ENCODE results near the gene C19orf73.
"Not testable (repeated sequence)": the region's sequence is repeated elsewhere in the genome, so short reads cannot be mapped to it uniquely, and the experiment has no call there.

The C19orf73 gene

GRCh38 chr19:49085868-49086232, 33.1 kb downstream of the C19orf73 start:
- no peak for DNase-seq (ENCODE audit: low spot score)
- in situ Hi-C loops (cut with MboI; ENCODE audit: low pct_unique_long_range_greater_than_20kb, low sequenced_read_pairs, unreplicated experiment): no loop called here
- TF ChIP-seq CTCF (IDR thresholded peaks at IDR 0.05; ENCODE audit: extremely low read depth, insufficient read depth, missing control alignments): no peak

- in situ Hi-C loops (cut with MboI; ENCODE audit: low pct_unique_long_range_greater_than_20kb, low sequenced_read_pairs, unreplicated experiment): no loop called here
- no peak for TF ChIP-seq CTCF (IDR thresholded peaks at IDR 0.05; ENCODE audit: extremely low read depth, insufficient read depth, missing control alignments)
- DNase-seq (ENCODE audit: low spot score): peak; percentile 99
Observed at GRCh38 chr19:49085020-49085867, 33.7 kb downstream of the C19orf73 start, which contains the start of gene SNRNP70. SNRNP70 (plus strand) TSS chr19:49085451; CDS start chr19:49086415, 964 bp downstream.

GRCh38 chr19:49084206-49085019, 34.5 kb downstream of the C19orf73 start:
- in situ Hi-C loops (cut with MboI; ENCODE audit: low pct_unique_long_range_greater_than_20kb, low sequenced_read_pairs, unreplicated experiment): no loop called here
- no peak for TF ChIP-seq CTCF (IDR thresholded peaks at IDR 0.05; ENCODE audit: extremely low read depth, insufficient read depth, missing control alignments)
- DNase-seq (ENCODE audit: low spot score): no peak

GRCh38 chr19:49081273-49081672, 37.7 kb downstream of the C19orf73 start:
- in situ Hi-C loops (cut with MboI; ENCODE audit: low pct_unique_long_range_greater_than_20kb, low sequenced_read_pairs, unreplicated experiment): no loop called here
- no peak for TF ChIP-seq CTCF (IDR thresholded peaks at IDR 0.05; ENCODE audit: extremely low read depth, insufficient read depth, missing control alignments)
- no peak for DNase-seq (ENCODE audit: low spot score)

- TF ChIP-seq CTCF (IDR thresholded peaks at IDR 0.05; ENCODE audit: extremely low read depth, insufficient read depth, missing control alignments): no peak
- DNase-seq (ENCODE audit: low spot score): no peak
- in situ Hi-C loops (cut with MboI; ENCODE audit: low pct_unique_long_range_greater_than_20kb, low sequenced_read_pairs, unreplicated experiment): no loop called here
Observed at GRCh38 chr19:49080392-49080791, 38.6 kb downstream of the C19orf73 start.

- in situ Hi-C loops (cut with MboI; ENCODE audit: low pct_unique_long_range_greater_than_20kb, low sequenced_read_pairs, unreplicated experiment); DNase-seq (ENCODE audit: low spot score): not testable (repeated sequence)
- TF ChIP-seq CTCF (IDR thresholded peaks at IDR 0.05; ENCODE audit: extremely low read depth, insufficient read depth, missing control alignments): peak; percentile 62
Observed at GRCh38 chr19:49074869-49075268, 44.1 kb downstream of the C19orf73 start.
